ENCODE measurements around the gene RBMS3.

The RBMS3 gene

DNA sequence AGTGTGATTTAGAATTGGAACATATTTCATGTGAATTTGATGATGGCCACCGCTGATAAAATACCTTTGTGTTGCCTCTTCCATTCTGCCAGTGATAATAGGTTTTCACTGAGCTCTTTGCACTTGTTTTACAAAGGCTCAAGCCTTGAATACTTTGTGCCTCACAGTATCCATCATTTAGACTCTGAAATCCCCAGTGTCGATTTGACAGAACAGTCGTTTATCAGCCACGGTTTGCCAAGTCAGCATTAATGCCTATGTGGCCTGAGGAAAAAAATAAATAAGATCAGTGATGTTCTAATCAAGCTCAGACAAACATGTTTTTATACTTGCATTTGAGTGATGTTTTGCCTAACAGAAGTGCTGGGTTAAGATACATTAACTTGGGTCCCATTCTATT is 399.1 kb downstream of the RBMS3 start:
- DNase-seq (ENCODE audit: low spot score): no peak

DNA sequence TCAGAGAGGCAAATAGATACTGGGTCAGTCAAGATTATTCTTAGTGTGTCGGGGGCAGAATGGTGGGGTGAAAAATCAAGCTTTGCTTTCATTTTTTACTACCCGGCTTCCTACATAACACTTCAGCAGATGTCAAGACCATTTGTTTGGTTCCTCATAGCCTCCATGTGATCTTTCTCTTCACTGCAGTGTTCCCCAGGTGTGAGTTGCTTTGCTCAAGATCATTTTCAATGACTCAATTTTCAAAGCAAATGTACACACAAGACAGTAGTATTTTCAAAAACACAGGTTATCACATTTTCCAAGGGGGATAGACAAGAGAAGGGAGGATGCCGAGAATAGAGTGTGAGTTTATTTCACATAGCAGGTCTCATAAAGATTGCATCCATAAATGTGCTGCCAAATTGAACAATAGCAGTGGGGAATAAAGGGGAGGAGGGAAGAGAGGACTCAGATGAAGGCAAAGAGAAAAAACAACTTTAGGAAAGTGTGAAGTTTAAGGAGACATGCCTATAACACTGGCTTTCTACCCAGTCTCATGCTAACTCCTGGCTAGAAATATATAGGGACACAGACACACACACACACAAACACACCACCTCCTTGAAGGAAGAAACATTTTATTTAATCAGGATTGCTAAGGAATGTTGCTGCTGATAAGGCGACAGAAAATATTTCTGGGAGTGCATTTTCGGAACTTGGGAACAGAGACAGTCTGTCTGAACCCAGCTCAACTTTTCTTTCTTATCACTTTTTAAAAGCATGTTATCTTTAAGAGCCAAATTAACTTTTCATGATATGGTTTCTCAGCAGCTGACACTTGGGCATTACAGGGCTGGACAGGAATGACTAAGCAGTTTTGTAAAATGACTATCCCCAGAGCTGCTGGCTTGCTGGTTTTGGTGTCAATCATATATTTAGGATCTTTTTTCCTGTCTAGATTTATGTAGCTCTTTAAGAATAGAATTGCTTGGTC is 402.4 kb downstream of the RBMS3 start:
- peak; percentile 45 for DNase-seq (ENCODE audit: low spot score)

DNA sequence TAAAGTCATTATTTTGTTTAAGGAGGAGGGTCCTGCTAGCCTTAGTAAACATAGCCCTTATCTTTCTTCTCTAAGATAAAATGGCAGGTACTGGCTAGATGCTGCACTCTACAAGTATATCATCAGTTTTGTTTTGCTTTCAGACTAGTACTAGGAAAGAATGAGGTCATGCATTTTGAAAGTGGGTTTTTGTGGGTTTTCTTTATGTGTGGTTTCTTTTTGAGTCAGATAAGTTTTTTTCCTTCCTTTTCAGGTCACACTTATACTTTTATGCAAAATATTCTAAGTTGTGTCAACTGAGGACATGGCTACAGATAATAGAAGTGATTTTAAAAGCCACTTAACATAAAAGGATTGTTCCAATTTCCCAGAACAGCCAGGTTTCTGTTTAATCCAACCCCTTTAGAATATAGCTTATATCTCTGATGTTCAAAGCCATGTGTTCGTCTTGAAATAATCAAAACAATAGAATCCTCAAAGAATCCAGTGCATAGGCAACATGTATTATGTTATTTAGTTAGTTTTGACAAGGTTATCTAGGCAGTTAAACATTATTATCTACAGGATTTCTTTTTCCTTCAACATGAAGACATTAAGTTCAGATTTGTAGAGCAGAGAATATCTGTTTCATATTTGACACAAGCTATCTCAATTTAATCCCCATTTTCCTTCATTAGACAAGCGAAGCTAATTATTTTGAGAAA is 406.2 kb downstream of the RBMS3 start:
- DNase-seq (ENCODE audit: low spot score): peak; percentile 18

DNA sequence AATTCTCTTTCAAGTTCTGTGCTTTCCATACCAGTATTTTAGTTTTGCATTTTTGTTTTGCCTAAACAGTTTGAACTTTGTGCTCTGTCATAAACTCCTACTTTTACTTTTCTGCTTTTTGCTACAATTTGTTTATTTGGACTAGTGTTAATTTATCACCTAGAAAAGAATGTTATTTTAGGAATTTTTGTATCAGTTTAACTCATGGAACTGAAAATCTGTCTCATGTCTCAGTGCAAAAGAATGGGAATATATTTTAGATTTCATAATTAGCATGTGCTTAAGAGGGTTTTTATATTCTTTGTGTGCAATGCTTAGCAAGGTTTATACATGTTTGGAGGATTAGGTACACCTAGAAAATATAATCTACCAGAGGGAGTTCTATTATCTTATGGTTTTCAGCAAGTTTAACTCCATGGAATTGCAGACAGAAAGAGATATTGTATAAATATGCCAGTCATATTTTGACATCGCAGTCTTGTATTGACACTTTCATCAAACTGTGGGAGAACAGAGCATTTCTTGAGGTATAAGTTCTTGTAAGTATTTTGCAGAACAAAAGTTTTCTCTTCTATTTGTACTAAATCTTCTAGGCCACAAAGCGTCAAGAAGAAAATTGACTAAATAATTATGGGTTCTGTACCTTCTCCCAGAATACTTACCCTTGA is 409.9 kb downstream of the RBMS3 start:
- no peak for DNase-seq (ENCODE audit: low spot score)

GRCh38 chr3:29693863-29694262 is 413.0 kb downstream of the RBMS3 start:
- peak; percentile 49 for DNase-seq (ENCODE audit: low spot score)

- no peak for DNase-seq (ENCODE audit: low spot score)
Measured at GRCh38 chr3:29694331-29694730, 413.5 kb downstream of the RBMS3 start.

DNA sequence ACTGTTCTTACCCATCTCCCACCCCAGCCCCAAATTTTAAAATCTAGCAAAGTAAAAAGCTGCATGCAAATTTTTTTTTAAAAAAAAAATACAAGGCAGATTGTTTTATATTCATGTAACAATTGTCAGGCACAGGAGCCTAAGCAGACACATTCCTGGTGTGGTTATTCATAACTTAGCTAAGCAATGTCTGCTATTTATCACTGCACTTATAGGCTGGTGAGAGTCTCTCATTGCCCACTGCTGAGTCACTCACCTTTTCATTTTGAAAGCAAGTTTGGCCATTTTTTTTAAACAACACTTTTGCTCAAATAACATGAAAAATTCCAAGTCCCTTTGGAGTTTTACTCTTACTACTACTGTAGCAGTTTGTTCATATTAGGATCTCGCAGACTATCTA is 413.9 kb downstream of the RBMS3 start:
- peak; percentile 66 for DNase-seq (ENCODE audit: low spot score)

- DNase-seq (ENCODE audit: low spot score): no peak
Measured at GRCh38 chr3:29695201-29695600, 414.3 kb downstream of the RBMS3 start.

DNA sequence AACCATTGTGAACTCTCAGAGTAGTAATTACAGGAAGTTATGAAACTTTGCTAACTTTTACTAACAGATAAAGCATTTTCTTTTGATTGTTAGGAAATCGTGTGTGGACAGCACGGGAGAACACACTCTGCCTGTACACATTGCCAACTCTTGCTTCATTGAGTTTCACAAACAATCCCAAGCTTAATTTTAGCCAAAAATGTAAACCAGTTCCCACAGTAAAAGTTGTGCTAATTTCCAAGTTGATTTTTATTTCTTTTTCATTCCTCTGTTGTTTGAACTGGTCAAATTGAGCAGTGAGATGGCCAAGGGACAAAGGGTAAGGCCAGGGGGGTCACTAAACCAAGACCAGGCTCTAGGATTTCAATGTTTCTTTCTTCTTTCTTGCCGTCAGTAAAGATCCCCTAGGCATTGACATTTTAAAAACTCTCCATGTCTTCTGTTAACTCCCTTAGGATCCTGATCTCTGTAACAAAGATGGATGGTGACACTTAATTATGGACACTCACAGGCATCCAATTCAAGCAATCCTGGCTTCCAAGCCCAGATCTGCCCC is 414.9 kb downstream of the RBMS3 start:
- DNase-seq (ENCODE audit: low spot score): no peak

- no peak for DNase-seq (ENCODE audit: low spot score)
Measured at GRCh38 chr3:29696311-29696710, 415.4 kb downstream of the RBMS3 start.

DNA sequence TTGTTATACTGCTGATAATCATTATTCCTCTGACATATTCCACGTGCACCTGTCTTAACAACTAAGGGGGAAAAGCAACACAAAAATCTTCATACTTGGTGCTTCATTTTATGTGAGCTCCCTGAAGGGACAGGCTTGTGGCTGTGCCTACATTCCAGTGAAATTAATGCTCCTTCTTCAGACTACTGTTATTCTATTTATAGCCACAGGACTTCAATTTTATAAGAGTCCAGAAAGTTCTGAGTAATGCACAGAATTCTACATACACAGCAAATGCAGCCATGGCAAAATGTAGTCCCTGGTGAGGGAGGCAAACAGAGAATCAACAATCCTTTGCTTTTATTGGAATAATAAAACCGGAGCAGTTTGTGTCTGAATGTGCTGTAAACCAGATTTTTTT is 417.1 kb downstream of the RBMS3 start:
- peak; percentile 44 for DNase-seq (ENCODE audit: low spot score)

- no peak for DNase-seq (ENCODE audit: low spot score)
Measured at GRCh38 chr3:29700256-29700655, 419.4 kb downstream of the RBMS3 start.

GRCh38 chr3:29701326-29701983 is 420.6 kb downstream of the RBMS3 start:
- no peak for DNase-seq (ENCODE audit: low spot score)

DNA sequence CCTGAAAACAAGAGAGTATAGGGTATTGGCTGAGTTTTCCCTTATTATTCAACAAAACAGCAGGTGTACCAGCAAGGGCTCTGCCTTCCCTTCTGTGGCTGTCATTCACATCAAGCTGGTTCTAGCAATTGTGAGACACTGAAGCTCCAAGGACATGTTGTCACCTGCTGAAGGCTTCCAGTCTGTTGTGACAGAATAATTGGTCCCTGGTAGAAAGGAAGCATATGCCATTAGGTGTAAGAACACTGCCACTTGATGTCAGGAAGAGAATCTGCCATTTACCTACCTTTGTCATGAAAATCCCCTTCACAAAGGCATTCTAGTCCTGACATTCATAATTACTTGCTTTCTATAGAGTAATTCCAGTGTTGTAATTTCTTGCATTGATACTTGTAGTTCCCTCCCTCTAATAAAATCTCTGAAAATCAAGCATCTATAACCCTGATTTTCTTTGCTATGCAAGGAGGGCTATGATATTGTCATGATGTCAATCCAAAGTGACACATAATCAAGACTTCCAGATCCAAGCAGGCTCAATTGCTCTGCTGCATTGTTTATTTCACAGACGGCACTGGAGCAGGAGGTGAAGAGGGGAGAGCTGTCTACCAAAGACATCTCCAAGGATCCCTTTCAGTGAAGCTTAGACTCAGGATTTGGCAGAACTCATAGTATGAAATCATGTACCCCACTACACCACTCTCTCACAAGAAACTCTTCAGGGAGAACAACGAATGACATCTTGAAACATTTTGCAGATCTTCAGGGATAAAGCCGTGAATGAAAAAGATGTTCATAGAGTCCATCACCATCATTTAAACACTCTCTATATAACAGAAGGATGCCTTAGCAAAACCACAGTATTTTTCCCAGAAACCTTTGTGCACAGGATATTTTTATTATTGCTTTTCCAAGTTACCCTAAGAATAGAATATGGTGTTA is 425.3 kb downstream of the RBMS3 start:
- no peak for DNase-seq (ENCODE audit: low spot score)

DNA sequence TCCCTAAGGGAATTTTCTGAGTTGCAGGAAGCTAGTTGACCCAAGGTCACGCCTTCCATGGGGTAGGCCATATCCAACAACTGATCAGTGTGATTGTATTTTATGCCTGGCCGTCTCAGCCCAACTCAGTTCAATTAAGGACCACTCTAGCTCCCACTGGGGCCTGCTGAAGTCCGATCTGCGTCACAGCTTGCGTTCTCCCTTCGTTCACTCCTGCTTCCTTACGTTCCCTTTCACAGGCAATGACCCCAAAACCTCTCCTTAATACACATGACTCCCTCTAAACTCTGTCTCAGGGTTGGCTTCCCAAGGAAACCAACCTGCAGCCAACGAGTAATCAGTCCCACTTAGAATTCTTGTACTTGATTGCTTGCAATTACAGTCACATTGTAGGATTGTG is 428.0 kb downstream of the RBMS3 start:
- no peak for DNase-seq (ENCODE audit: low spot score)

GRCh38 chr3:29711255-29711771 is 430.4 kb downstream of the RBMS3 start:
- no peak for DNase-seq (ENCODE audit: low spot score)

- DNase-seq (ENCODE audit: low spot score): no peak
Measured at GRCh38 chr3:29716213-29716612, 435.3 kb downstream of the RBMS3 start.

DNA sequence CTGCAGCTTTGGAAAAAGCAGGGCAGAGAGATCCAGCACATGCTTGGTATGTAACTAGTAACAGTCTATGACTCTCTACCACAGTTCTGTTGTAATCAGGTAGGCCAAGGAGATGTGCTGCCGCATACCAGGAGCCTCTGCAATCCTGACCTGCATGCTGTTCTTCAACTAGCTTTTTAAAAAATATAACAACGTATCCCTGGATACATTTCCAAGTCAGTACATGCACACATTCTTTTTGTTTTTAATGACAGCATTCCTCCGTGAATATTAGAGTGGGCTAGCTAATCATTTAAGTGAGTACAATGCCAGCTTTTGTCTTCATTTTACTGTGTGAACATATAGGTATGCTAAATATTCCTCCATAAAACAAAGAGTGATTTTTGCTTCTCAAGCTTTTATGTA is 437.8 kb downstream of the RBMS3 start:
- DNase-seq (ENCODE audit: low spot score): no peak

DNA sequence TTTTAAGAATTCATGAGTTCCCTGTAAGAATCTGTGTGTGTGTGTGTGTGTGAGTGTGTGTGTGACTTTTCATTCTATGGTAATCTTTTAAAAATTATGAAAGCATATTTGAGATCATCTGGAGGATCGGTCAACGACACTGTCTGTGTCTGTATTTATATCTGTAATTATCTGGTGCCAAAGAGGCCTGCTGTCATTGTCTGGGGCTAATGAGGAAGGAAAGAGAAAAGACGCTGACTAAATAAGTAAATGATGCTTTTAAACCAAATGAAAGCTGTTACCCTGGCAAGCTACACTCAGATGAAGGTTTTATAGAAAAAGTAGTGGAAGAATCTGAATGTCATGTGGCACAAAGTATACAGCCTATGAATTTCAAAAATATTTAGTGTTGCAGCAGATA is 439.8 kb downstream of the RBMS3 start:
- no peak for DNase-seq (ENCODE audit: low spot score)

- DNase-seq (ENCODE audit: low spot score): no peak
Measured at GRCh38 chr3:29721789-29722188, 440.9 kb downstream of the RBMS3 start.

Data from hepatic stellate cell (primary cell).